Measurements from ENCODE around the gene GJB6.

The GJB6 gene

DNA sequence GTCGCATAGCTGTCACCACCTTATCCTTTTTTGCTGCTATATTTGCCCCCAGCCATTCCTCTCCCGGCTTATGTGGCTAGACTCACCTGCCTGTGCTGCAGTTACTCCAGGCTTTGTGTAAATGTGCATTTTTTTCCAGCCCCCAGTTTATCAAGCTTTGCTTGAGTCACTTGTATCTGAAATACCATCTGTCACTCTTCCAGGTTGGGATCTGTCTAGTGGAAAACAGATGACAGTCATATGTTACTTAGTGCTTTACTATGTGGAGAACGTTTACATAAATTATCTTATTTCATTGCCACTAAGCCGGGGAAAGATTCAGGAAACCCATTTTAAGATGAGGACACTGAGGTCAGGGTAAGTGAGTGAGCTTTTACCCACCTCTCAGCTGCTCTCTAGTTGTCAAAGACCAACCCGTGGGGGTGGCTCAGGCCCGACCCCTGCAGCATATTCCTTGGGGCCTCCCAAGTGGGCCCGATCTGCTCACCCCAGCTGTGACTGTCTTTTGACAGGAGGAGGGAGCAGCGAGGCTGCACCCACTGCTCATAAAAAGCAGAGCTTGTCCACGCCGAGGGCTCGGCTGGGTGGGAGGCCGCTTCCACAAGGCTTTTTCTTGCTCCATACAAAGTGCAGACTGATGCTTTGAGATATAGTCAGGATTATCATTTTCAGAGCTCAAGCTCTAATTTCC lies 46.6 kb downstream of the GJB6 start:
- DNase-seq = no peak

DNA sequence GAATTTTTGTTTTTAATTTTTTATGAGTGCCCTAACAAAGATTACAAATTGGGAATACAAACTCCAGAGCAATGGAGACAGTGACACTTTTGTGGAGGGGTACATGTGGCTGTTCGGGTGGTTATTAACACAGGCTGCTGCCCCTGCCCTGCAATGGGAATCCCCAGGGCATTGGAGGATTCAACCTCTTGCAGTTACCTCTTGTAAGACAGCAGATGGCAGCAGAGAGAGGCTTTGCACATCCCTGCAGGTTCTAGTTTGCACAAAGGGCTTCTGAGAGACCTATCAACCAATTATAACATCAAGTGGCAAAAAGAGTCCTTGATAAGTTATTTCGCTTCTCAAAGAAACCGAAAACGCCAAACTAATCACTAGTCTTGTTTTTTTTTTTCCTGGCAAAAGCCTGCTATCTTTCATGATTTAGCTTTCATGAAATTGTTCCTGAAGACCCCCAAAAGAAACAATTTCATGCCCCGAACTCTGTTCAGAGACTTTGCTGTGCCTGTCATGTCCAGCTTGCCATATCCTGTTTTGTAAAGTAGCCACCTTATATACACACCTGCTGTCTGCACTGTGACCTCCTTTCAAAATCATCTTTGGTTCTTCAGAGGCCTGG lies 49.8 kb downstream of the GJB6 start:
- peak; percentile 92 for DNase-seq

DNA sequence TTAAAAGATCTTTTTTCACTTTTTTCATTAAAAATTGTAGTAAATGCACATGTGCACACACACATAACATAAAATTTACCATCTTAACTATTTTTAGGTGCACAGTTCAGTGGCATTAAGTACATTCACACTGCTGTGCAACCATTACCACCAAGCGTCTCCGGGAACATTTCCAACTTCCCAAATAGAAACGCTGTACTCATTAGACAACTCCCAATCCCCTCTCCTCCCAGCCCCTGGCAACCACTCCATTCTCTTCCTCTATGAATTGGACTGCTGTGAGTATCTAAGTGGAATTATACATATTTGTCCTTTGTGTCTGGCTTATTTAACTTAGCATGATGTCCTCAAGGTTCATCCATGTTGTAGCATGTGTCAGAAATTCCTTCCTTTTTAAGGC lies 50.9 kb downstream of the GJB6 start:
- DNase-seq = no peak

DNA sequence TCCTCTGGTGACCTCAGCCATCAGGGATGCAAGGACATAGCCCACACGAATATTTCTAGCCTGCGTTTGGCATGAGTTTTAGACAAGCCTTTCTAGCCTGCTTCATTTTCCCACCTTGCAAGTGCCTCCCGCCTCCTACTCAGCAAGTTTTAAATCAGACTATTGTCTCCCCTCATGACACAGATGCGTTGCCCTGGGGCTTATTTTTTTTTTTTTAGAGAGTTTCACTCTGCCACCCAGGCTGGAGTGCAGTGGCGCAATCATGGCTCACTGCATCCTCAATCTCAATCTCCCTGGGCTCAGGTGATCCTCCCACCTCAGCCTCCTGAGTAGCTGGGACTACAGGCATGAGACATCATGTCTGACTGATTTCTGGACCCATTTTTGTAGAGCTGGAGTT lies 54.0 kb downstream of the GJB6 start:
- DNase-seq = no peak

DNA sequence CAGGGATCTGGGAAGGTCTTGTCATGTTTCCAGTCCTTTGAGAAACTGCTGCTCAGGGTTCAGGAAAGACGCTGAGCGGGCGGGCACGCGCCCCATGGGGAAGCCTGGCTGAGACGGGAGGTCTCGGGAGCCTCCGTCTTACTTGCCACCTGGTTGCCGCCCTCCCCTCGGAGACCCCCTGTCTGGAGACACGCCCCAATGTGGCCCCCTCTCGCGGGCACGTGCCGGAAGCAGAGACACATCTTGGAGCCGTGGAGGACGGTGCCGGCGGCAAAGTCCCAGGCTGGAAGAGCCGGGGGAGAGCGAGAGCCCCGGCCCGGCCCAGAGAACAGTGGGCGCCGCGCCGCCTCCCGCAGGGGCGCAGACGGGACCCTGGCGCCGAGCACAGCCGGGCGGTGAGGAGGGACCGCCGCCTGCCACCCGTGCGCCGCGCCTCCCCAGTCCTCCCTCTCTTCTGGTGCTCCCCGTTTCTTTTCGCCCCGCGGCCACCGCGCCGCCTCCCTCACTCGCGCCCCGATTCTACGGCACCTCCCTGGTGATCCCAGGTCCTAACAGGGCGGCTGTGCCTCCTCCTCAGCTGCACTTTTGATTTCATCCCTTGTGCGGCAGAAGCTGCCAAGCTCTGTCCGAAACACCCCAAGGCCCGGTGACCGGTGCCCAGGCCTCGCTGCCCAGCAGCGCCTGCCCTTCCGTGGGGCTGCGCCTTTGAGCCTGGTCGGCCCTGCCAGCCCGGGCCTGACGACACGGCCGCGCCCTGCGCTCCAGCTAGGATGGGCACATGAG lies 54.9 kb downstream of the GJB6 start:
- no peak for DNase-seq

DNA sequence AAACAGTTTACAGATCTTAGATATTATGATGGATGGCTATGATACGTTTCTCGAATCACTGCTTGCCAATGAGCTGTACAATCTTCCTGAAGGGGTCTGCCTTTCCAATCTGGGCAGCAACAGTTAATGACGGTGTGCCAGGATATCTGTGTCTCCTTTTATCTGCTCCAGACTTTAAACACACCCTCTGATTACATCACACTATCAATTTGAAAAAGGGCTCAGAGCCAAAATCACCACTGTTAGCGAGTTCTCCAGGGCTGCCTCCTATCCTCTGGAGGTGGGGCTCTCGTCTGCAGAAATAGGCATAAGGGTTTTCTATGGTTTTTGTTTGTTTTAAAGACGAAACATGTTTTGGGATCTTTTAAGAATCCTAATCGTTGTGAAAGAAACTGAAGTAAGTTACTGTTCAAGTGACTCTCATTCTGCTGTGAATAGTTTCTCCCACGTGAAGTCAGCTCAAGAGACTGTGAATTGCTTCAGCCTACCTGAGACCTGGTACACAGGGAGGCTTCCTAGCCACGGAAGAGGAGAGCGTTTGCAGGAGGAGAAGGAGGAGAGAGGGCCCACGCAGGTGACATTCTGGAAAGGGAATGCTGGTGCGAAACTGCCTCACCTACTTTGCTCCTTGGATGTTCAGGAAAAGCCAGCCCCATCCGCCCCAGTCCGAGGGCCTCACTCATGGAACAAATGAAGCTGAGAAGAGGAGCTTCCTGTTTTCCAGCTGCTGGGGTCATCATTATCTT lies 56.0 kb downstream of the GJB6 start:
- DNase-seq = no peak

DNA sequence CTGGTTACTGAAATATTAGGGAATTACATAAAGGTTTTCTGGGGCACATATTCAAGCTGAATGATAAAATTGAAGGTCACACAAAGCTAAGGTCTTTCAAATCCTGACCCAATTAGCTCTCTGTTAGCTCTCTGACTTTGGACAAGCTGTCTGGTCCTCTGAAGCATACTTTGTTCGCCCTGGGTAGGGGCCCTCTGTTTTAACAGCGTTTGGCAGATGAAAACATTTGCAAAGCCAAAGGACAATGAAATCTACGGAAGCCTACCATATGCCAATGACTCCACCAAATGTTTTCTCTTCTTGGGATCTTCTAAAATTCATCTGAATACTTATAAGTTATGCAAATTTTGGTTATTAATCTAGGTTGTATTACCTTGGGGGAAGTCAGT lies 56.7 kb downstream of the GJB6 start:
- DNase-seq = no peak

DNA sequence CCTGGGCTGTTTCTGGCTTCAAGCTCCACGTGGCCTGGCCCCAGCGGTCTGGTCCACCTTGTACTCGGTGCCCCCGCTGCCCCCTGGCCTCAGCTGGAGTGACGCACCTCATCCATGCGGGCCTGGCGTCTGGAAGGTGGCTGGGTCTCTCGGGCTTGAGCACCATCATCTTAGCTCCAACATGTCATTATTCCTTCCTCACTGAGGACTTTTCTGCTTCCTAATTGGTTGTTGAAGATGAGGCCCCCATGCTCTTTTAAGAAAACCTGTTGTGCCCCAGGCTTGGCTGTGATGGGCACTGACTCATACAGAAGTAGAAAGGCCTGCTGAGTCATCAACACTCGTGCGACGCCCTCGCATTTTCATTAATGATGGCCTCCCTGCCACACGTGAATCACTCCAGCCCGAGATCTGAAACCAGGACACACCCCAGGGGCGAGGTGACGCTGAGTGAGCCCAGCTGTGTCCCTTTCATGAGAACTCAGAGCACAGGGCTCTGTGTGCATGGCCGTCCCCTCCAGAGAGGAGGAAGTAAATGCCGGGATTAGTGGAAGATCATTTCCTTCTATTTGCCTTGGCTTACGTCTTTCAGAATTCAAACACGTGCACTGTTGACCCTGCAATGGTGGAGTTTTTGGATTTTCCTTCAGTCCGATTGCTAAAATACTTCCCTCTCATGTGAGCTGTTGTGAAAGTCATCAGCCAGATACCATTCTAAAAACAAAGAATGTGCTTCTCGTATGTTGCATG lies 57.3 kb downstream of the GJB6 start:
- DNase-seq = peak; percentile 66

DNA sequence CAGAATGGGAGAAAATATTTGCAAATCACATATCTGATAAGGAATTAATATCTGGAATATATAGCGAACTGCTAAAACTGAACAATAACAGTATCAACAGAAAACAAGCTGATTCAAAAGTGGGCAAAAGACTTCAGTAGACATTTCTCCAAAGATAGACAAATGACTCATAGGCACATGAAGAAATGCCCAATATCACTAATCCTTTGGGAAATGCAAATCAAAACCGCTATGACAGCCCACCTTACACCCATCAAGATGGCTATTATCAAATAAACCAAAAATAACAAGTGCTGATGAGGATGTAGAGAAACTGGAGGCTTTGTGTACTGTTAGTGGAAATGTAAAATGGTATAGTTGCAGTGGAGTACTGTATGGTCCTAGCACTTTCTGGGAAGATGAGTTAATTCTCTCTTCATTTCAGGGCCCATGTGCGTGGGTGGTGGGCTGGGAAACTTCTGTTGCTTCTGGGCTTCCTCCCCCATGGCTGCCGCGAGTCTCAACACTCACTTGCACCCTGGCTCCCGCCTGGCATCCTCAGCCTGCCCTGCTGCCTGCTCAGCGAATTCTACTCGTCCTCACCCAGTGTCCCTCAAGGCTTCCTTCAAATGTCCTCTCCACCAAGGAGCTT lies 58.9 kb downstream of the GJB6 start:
- no peak for DNase-seq
